HG02981 (cell line): ENCODE data around the gene MAST4.
A peak's percentile ranks its signal among the peaks of the same experiment; 100 is the strongest.

ENCODE experiments used
- ATAC-seq: cut with Tn5 transposase; IDR thresholded peaks from one replicate; pipeline ENCODE4 v1.9.1; 2021; ENCODE audit warnings: mild to moderate bottlenecking, moderate library complexity; ENCODE audit not compliant: unreplicated experiment

Gene MAST4

GRCh38 chr5:67058998-67059743, 463.0 kb downstream of the MAST4 start:
- no peak for ATAC-seq

- no peak for ATAC-seq
These were observed 463.7 kb downstream of the MAST4 start for GRCh38 chr5:67059744-67060490.

DNA sequence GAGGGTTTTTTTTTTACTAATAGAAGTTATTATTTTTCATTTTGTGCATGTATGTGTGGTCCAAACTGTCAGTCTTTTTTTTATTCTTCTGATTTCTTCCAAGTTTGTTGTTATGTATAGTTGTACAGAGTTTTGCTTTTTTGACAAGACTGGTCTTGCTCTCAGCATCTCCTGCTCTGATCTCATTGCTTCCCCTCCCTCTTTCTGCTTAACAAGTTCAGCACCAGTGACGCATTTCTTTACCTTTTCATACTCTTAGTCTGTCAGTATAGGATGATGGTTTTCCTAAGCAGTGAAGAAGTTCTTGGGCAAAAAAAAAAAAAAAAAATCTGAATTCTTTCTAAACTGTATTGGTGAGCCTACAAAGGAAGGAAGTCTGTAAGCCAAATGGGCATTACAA, 465.3 kb downstream of the MAST4 start:
- no peak for ATAC-seq

GRCh38 chr5:67063055-67063454, 466.9 kb downstream of the MAST4 start:
- ATAC-seq: no peak

GRCh38 chr5:67063791-67064190, 467.6 kb downstream of the MAST4 start:
- no peak for ATAC-seq

GRCh38 chr5:67065237-67065636, 469.0 kb downstream of the MAST4 start:
- ATAC-seq: peak; percentile 59

GRCh38 chr5:67065696-67066095, 469.5 kb downstream of the MAST4 start:
- ATAC-seq: no peak

- no peak for ATAC-seq
These were observed 470.6 kb downstream of the MAST4 start for GRCh38 chr5:67066815-67067214.

- no peak for ATAC-seq
These were observed 477.0 kb downstream of the MAST4 start for GRCh38 chr5:67073045-67073680.

GRCh38 chr5:67077296-67077695, 481.1 kb downstream of the MAST4 start:
- ATAC-seq: no peak

- no peak for ATAC-seq
These were observed 485.1 kb downstream of the MAST4 start for GRCh38 chr5:67081261-67081660.

GRCh38 chr5:67082941-67083340, 486.7 kb downstream of the MAST4 start:
- ATAC-seq: no peak

DNA sequence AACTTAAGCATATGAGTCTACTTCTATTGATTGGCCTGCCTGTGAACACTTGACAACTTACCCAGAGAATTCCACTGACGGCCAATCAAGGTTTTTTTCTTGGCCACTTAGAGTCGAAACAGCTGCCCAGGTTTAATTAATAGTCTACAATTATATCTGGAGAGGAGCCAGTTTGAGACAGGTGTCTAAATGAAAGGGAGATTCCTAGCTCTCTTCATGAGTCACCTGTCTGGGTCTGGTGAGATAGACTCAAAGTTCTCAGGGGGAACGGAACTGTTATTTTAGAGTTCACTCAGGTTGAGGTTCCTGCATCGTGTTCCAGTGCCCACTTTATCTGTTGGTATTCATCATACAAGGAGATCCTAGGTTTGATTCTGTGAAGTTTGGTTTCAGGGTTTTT, 489.4 kb downstream of the MAST4 start:
- no peak for ATAC-seq

DNA sequence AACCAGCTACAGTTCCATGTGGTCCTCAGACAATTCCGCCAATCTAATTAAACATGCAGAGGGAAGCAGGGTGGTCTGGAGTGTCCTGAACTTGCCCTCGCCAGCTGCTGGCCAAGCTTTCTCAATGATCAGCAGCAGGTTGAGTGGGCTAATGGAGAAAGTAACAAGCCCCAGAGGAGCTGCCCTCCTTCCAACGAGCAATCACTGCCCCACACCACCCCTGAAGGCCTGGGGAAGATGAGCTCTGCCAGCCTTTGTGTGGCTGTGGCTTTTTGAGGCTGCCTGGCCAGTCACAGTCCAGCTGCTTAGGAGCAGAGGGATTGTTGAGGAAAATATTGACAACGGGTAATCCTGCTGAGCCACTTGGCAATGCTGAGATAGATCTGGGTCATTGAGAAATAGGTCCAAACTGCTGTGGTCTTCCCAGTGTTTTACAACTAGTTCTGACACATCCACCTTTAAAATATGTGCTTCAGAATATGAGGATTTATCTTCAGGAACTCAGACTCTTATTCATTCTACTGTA, 493.1 kb downstream of the MAST4 start:
- ATAC-seq: no peak

GRCh38 chr5:67090040-67090439, 493.8 kb downstream of the MAST4 start:
- ATAC-seq: no peak

DNA sequence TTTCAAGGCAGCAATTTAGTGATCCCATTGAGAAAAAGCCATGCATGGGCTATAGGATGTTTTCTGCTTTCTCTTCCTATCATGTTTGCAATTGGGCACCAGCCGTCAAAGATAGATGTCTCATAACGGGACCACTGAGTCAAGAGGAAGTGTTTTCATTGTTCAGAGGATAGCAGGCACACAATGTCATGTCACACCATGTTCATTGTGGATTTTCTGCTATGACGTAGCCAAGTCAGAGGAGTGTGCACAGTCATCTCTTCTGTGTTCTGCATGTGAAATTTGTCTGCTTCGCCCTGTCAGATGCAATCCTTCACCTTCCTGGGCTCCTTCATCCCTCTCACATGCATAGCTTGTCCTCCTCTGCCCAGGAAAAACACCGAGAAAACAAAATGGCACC, 494.4 kb downstream of the MAST4 start:
- ATAC-seq: no peak

GRCh38 chr5:67092535-67092934, 496.3 kb downstream of the MAST4 start:
- ATAC-seq: no peak

- ATAC-seq: no peak
These were observed 497.1 kb downstream of the MAST4 start for GRCh38 chr5:67093279-67093678.

DNA sequence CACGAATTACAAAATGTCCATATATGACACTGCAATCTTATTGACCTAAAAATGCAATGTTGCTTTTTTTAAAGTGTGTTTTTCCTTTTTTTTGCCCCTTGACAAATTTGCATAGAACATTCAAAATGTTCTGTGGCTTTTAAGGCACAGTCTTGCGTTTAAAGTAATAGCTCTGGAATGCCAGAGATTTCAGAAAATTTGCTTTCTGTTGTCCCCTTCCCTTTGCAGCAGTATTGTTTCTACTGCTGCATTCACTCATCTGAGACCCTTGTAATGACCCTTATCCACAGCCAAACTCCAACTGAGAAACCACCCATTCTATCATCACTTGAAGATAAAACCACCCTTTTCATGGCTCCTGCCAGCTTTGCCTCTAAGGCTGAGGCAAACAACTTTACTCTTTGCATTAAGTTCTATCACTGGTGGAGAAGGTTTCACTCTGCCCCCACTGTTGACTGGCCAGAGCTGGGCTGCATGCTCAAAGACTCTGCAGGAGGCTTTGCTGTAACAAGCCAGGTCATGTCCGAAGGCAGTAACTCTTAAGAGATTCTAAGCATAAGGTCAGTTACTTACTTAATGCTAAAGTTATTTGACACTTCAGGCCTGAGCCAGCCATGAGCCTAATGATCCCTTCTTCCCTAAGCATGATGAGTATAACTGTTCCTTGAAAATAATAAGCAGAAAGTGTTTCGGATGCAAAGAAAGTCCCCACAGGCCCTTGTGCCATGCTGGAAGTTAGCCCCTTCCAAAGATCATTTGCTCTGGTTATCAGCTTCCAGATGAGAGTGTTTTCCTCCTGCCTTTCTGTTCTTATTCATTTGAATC, 498.5 kb downstream of the MAST4 start:
- ATAC-seq: no peak

GRCh38 chr5:67095346-67096171, 499.4 kb downstream of the MAST4 start:
- ATAC-seq: no peak
